HS-5 (cell line): ENCODE measurements around the gene AKR1C2.
"Not testable (repeated sequence)": the region's sequence is repeated elsewhere in the genome, so short reads cannot be mapped to it uniquely, and the experiment has no call there.

Experiments
- DNase-seq: peaks from one replicate; pipeline ENCODE4 v3.0.0-alpha.2; 2012; ENCODE audit warnings: low read depth

Gene AKR1C2

DNA sequence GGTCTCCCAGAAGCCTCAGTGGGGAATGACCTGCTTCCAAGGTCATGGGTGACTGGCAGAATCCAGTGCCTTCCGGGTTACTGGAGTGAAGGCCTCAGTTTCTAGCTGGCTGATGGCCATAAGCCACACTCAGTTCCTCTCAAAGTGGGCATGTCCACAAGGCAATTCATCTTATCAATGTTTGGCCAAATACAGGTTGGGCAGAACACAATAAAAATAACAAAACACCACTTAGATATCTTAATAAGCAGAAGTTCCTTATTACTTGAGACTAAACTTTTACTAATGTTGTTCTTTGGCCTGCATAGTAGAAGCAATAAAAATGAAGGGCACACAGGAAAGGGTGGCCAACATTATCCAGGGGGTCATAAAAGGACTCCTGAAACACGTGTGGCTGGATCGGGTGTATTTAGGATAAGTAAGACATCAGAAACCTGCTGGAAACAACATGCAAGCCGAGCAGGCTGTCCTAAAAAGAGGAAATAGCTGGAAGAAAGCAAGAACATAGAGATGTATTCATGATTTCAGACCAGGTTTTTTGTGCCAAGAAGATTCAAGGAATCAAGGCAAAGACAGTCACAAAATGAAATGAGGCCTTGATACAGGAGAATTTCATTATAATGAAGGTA, 19.6 kb upstream of the AKR1C2 start:
- no peak for DNase-seq

DNA sequence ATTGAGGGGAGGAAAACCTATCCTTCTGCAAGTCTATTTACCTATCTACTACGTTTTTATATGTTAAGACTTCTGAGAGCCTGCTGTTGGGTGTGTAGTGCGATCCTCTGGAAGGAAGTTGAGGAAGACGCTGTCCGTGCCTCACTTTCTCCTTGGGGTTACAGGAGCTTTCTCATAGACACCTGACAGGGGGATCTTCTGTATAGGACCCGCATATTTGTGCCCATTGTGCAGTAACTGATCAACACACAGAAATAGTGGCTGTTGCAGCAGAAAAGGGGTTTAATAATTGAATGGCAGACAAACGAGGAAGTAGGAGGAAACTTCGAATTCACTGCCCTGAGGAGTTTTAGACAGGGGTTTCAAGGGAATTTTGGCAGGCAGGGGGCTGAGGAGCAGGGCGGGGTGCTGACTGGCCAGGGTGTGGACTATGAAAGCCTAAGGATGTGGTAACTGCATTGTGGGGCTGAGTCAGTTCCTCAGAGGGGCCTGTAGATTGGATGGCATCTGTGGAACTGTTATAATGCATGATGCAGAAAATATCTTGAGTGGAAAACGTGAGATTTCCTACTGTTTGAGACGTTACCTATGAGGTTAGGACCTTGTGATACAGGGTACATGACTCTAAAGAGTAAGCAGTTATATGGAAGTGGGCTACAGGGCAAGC, 18.1 kb upstream of the AKR1C2 start:
- not testable (repeated sequence) for DNase-seq

DNA sequence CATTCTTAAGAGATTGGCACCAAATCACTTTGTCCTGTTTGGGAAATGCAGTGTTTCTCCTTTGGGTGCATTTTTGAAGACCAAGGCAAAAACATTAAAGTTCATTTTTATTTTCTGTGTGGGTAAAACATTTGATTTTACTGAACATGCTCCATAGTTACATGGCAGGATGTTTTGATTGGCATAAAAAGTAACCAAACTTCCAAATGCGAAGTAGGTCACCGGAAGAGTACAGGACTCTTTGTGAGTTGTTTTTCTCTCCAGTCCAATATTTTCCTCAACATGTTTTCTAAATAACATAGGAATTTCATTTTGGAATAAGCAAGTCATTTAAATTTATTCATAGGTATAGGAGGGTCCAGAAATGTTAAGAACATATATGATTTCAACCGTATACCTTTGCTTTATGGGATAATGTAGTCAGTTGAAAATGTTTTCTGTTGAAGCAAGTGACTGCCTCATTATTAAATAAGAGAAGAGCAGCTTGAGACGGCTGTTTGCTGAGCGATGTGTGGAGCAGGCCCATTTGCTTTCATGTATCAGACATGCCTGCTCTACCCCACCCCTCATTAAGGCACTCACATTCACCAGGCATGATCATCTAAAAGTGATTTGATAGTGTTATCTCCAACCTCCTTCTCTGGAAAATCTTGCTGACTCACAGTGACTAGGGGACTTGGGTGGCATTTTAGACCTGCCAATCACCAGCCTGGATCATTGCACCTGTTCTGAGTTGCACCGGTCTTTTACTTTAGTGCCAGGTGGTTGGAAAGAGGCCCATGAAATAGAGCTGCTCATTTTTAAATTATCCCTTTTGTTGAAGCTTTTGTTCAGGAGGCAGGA, 16.3 kb upstream of the AKR1C2 start:
- not testable (repeated sequence) for DNase-seq

DNA sequence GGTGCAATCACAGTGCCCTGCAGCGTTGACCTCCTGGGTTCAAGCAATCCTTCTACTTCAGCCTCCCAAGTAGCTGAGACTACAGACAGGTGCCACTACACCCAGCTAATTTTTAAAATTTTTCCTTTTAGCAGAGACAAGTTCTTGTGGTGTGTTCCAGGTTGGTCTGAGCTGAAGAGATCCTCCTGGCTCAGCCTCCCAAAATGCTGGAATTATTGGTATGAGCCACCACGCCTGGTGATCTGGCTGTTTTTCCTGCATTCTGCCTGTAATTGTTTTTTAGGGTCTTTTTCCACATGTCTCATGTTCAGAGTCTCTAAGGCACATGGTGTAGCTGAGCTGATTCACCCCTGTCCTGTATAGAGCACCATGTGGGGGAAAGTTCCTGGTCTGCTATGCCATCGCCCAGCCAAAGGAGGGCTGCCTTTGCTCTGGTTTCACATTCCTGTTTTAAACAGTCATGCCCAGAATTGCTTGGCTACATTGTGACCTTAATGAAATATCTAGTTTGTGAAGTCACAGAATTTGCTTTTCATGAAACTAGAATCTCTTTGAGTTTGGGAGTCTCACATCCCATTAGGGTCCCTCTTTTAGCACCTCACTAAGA, 15.1 kb upstream of the AKR1C2 start:
- DNase-seq: not testable (repeated sequence)

DNA sequence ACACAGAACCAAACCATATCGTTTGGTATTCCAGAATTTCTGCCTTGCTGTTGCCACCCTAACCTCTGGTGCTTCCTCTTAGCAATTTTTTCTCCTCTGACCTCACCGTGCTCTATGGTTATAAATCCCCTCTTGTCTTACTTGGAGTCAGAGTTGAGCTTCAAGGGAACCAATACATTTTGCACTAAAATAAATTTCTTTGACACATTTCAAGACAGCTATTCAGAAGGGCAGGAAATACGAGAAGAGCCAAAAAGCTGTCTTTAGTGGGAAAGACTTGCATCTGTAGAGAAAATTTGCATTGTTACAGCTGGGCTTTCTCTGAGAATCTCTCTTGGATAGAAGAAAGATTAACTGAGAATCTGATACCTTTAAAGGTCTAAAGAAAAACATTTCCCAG, 14.5 kb upstream of the AKR1C2 start:
- DNase-seq: no peak

DNA sequence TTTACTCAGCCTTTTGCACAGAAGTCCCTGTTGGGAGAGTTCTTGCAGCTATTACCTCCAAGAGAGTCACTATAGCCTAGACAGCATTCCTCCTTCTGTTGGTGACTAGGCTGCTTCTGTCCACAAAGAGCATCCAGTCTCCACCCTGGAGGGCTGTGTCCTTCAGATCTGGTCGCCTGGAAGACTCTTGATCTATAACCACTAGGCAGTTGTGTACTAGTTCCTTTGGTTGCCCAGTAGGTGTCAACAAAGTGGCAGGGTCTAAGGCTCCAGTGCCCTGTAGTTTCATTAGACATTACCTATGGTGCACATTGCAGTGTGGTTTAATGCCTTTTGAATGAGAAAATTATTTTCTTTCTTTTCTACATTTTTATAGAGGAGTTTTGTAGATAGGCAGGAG, 11.3 kb upstream of the AKR1C2 start:
- DNase-seq: no peak

DNA sequence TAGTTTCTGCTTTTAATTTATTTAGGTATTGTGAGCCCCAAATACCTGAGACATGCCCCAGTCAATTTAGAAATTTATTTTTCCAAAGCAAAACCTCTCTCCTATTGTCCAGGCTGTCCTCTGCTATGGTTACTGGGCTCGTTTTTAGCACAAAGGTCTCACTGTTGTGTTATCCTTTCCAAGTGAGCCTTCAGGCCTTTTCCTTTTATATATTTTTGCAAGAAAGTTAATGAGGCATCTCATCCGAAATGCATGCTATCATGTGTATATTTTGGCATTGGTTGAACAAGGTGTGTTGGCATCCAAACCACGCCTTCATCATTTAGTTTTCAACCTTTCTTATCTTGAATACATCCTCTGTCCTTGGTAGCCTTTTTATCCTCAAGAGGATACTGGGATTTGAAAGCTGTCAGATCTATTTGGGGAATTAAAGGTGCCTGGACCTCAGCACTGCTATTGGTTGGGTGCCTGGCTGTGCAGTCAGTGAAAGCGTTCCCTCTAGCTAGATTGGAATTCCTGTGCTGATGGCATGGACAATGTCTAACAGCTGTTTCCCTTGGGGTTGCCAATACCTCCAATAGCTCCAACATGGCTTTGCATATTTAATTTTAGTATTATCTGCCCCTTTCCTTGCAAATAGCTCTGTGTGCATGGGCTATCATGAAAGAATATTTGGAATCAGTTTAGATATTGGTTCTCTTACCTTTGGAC, 10.7 kb upstream of the AKR1C2 start:
- DNase-seq: not testable (repeated sequence)

DNA sequence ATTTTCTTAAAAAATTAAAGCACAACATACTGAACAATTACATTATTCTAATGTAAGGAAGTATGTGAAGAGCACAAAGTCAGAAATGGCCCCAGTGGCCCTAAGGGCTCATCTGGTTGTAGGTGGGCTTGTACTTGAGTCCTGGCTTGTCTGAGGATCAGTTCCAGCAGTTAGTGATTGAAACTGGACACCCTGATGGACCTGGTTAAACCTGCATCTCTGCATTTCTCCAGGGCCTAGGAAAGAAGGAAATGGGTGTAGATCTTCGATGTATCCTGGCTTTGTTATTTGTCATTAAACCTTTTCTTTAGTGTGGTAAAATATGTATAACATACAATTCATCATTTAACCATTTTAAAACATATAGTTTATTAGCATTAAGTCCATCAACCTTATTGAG, 9.7 kb upstream of the AKR1C2 start:
- DNase-seq: no peak

DNA sequence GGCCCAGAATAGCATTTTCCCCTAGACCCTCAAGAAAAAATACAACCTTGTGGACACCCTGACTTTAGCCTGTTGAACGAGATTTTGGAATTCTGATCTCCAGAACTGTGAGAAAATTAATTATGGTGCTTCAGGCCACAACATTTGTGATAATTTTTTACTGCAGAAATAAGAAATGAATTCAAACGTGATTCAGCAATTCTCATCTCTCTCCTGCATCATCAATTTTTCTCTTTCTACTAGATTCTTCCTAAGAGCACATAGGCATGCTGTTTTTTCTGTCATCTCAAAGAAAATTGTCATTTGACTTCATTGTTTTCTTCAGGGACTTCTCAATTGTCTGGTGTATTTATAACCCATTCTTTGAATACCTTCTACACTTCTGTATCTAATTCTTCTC, 8.9 kb upstream of the AKR1C2 start:
- DNase-seq: no peak

DNA sequence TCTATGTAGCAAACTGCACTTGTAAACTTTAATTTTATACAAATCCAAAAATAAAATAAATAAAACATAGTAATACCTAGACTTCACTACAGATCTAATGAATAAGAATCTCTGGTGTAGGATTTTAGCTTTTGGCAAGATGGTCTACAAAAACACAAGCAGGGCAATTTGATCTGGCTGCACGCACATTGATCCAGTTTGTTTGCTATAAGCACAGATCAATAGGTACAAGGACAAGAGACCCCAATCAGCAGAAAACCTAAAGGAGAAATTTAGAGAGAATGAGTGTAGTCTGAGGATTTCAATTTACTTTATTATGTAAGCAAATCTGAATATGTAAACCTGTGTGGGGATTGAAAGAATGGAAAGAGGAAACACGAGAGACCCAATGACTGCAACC, 7.7 kb upstream of the AKR1C2 start:
- DNase-seq: not testable (repeated sequence)

DNA sequence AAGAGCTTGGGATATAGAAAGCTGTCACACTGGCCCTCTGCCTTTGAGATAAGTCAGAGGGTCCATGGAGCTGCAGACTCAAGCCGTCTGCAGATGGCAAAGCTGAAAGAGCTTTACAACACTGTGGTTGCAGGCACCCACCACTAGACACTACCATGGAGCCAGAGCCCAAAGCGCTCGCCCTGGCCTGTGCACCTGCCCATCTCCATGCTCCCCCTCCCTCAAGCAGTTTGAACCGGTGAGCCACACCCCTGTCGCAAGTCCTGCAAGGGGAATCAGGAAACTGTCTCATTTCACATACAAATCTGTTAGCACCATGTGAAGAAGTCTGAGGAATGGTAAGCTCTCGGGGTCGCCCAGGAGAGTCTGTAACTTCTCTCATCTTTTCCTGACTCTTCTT, 6.4 kb upstream of the AKR1C2 start:
- DNase-seq: not testable (repeated sequence)

DNA sequence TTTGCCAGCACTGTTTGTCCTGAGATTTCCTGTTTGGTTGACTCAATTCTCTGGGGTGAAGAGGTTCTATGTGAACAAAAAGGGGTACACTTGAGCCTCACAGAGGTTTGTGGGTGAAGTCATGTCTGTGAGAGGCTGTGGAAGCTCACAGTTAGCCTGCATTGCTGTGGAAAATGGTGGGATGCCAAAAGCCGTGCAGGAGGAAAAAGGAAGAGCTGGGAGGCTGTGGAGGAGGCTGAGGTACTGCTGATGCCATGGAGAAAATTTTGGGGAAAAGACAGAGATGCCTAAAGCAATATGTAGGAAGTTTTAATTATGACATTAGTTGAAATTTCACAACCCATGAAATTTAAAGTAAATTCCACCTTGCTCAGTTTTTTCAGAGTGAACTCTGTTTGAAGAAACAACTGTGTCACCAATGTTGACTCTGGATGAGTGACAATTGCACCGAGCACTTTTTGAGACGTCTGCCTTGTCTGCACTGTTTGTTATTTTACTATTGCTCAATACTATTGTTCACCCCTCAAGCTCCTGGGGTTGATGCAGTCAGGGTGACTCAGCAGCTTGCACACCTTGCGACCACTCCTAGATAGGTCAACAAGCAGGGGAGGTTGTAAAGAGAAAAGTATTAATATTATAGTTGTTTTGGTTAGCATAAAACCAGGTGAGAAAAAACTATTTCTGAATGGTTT, 5.3 kb upstream of the AKR1C2 start:
- DNase-seq: not testable (repeated sequence)

DNA sequence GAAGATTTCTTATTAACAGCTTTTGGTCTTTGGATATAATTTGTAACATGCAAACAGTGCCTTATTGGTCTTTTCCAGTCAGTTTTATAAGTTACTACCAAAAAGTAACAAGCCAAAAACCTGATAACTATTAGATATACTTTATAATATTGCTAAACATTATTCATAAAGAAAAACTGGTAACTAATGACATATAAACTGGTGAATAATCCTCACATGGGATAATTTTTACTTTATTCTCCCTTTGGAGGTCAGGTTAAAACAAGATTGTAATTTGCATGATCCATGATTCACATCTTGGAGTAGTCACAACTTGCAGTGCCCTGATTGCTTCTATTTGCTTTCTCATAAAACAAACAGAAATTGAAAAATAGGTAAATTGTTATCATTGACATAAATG, 844 bp upstream of the AKR1C2 start:
- DNase-seq: not testable (repeated sequence)

DNA sequence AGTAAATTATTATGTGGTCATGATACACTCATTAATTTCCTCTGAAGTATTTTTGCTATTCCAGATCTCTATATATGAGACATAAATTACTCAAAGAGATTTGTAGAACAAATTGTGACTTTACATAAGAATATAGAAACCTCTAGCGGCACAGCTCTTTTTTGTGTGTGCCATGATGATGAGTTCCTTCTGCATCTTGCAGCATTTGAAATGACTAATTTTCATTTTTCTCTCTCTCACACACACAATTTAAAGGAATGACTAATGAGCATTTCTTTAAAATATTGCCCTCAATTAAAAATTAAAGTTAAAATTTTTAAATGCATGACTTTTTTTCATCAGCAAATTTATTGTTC, 351 bp upstream of the AKR1C2 start:
- DNase-seq: not testable (repeated sequence)

DNA sequence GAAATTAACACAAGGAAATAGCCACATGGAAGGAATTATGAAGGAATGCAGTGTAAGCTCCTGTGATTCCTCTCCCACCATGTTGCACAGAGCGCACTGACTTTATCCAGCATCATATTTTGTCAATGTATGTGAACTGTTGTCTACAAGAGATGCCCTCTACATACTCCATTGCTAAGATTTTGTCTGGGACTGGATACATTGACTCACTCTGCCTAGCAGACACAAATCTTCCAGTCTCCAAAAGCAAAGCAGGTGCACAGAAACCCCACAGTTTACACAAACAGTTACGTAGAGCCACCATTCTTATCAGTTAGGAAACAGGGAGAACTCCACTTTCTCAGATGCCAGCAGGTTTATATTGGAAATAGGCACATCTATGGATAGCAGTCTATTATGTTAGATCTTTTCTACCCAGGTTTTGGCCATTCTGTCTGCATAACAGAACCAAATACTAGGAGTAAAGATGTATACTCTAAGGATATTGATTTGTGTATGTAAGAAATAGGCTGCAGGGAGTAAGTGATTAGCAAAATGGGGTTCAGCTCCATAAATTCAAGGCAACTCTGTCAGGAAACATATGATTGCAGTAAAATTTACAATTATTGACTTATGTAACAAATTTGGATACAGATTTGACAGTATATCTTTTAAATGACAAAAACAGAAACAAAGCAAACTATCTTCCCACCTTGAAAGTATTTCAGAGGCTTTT, 1.5 kb downstream of the AKR1C2 start:
- DNase-seq: no peak

DNA sequence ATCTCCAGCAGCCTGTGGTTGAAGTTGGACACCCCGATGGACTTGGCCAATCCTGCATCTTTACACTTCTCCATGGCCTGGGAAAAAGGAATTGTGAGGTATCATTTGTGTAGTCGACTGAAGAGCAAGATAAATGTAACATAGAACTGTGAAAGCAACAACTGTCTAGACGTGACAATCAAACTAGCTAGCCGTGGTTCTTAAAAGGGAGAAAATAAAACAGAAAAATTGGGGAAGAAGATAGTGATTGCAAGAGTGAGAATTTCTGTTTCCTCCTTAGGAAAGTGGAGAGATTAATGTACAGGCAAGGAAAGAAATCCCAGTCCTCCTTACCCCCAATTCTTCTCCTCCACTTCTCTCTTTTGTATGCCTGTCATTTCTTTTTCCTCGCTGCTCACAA, 5.0 kb downstream of the AKR1C2 start:
- DNase-seq: no peak

DNA sequence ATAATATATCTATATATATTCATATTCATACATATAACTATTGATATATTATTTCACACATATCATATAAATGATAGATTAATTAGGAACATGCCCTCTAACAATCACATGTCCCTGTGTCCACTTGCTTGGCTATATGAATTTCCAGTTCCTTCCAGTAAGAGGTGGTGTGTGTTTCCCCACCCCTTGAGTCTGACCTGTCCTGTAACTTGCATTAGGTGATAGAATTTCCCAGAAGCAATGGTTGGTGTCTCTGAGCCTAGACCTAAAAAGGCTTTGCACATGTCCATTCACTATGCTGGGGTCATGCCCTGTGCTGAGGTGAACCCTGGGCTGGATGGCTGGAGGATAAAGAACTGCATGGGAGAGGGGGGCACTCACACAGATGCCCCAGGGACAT, 9.4 kb downstream of the AKR1C2 start:
- DNase-seq: not testable (repeated sequence)

DNA sequence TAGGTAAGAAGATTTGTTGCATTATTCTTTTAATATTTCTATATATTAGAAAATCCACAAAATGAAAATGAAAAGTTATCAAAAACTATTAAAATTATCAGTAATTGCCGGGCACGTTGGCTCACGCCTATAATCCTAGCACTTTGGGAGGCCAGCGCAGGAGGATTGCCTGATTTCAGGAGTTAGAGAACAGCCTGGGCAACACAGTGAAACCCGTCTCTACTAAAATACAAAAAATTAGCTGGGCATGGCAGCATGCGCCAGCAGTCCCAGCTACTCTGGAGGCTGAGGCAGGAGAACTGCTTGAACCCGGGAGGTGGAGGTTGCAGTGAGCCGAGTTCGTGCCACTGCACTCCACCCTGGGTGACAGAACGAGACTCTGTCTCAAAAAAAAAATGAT, 11.1 kb downstream of the AKR1C2 start:
- not testable (repeated sequence) for DNase-seq

DNA sequence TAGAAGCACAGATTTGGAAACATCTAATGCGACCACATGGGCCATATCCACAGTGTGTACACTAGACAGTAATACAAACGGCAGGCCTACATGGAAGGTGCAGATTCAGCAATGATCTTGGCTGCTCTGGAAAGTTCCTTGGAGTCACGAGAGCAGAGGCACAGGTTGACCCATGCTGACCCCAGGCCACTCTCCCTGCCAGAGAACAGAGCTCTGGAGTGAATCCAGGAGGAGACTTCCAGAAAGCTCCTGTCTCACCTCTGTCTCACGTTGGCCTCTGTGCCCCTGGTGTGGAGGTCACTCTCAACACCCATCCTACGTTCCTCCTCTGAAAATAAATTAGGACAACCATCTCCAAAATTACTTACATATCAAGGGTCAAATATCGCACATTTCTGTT, 12.2 kb downstream of the AKR1C2 start:
- not testable (repeated sequence) for DNase-seq

DNA sequence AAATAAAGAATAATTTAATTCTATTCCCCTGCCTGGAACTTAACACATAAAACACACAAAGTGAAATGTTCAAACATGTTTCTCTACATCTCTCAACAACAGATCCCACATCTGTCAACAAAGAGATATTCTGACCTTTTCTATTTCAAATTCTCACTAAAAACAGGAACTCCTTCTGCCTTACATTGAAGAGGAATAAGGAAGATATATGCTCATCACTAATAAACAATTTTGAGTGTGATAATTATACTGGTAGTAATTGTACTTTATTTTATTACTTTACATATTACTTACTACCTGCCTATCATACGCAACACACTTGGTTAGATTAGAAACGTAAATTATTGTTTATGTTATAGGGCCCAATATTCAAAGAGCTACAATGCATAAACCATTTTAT, 13.4 kb downstream of the AKR1C2 start:
- no peak for DNase-seq
